NT2/D1 (cell line): ENCODE data around the gene CREG2.

ENCODE experiments used
- DNase-seq: peaks from one replicate; pipeline ENCODE4 v3.0.0-alpha.2; 2011; ENCODE audit warnings: low read depth, low spot score
- H3K27me3 ChIP-seq: 2 replicates; pipeline ENCODE4 v1.6.0; 2011; ENCODE audit warnings: mild to moderate bottlenecking; ENCODE audit not compliant: insufficient read length, insufficient read depth
- H3K36me3 ChIP-seq: 2 replicates; pipeline ENCODE4 v1.6.1; 2011; ENCODE audit warnings: mild to moderate bottlenecking, low read length, mixed read lengths; ENCODE audit not compliant: insufficient read depth, insufficient read length
- H3K4me1 ChIP-seq: 2 replicates; pipeline ENCODE4 v1.5.1; 2011; ENCODE audit not compliant: insufficient read depth, insufficient read length
- H3K4me3 ChIP-seq: 2 replicates; pipeline ENCODE4 v1.5.1; 2011; ENCODE audit warnings: low read depth; ENCODE audit not compliant: insufficient read length
- H3K9ac ChIP-seq: 2 replicates; pipeline ENCODE4 v1.6.0; 2011; ENCODE audit warnings: low read depth; ENCODE audit not compliant: insufficient read length
- H3K9me3 ChIP-seq: 2 replicates; pipeline ENCODE4 v1.5.1; 2011; ENCODE audit warnings: mild to moderate bottlenecking, low read length; ENCODE audit not compliant: insufficient read depth
- SUZ12 ChIP-seq: IDR thresholded peaks from 2 replicates; pipeline ENCODE4 v1.6.1; 2011; ENCODE audit not compliant: insufficient read length, insufficient read depth; ENCODE audit errors: extremely low read depth
- YY1 ChIP-seq: IDR thresholded peaks from 2 replicates; pipeline ENCODE4 v1.6.1; 2011; ENCODE audit not compliant: insufficient read length, insufficient read depth
- ZNF274 ChIP-seq: IDR thresholded peaks from 2 replicates; pipeline ENCODE4 v1.6.1; 2011; ENCODE audit warnings: mild to moderate bottlenecking, low read depth, low read length

The CREG2 gene

GRCh38 chr2:101418460-101419095, 31.3 kb upstream of the CREG2 start:
- H3K4me3 ChIP-seq: no peak overlapping the region
- TF ChIP-seq SUZ12 (no peak), ZNF274 (no peak), YY1 (no peak)
- H3K9ac ChIP-seq: no peak overlapping the region

DNA sequence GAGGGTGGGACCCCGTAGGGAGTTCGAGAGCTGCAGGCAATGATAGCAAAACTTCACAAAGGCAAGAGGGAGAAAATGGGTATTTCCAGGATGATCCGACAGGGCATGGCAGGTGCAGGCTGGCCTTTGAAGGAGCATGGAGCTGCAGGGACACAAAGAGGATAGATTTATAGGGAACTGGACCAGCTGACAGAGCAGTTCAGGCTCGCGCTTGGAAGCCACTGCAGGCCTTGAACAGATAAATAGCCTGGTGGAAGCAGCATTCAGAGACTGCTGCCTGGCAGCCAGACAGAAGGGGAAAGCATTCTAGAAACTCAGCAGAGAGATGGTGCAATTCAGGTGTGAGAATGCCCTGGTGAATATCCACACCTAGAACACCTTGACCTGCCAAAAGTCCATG, 29.3 kb upstream of the CREG2 start:
- Histone ChIP-seq H3K9ac (no peak overlapping the region), H3K9me3 (no peaks in the 10 kb centered on the region), H3K4me3 (no peak overlapping the region), H3K4me1 (no peaks in the 10 kb centered on the region), H3K27me3 (no peaks in the 10 kb centered on the region), H3K36me3 (no peaks in the 10 kb centered on the region)
- DNase-seq: no peak
- TF ChIP-seq ZNF274: no peak
- no peak for TF ChIP-seq YY1
- TF ChIP-seq SUZ12: no peak

More at GRCh38 chr2:101418460-101419095, 31.3 kb upstream of the CREG2 start:
- Histone ChIP-seq H3K27me3 (no peaks in the 10 kb centered on the region), H3K9me3 (peaks cover 3% of the 10 kb centered on the region; the same call in 1 of the 2 replicates), H3K4me1 (no peaks in the 10 kb centered on the region), H3K36me3 (no peaks in the 10 kb centered on the region)
- DNase-seq: no peak

DNA sequence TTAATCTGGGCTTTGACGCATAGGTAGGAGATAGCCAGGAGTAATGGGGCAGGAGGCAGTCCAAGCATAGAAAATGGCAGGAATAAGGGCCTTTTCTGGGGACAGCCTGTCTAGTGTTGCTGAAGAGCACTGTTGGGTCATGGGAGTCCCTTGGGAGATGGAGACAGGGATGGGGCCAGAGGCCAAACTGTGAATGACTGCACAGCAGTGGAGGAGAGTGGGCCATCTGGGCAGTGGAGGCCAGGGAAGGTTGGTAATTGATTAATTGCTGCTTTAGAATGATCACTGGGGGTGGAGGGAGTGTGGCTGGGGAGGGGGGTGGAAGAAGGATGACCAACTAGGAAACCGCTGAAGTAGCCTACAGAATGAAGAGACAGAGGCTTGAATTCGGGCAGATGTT, 28.6 kb upstream of the CREG2 start:
- Histone ChIP-seq H3K27me3 (no peaks in the 10 kb centered on the region), H3K4me1 (no peaks in the 10 kb centered on the region), H3K4me3 (no peak overlapping the region), H3K9me3 (no peaks in the 10 kb centered on the region), H3K9ac (no peak overlapping the region), H3K36me3 (no peaks in the 10 kb centered on the region)
- DNase-seq: no peak
- no peak for TF ChIP-seq ZNF274
- no peak for TF ChIP-seq SUZ12
- TF ChIP-seq YY1: no peak

DNA sequence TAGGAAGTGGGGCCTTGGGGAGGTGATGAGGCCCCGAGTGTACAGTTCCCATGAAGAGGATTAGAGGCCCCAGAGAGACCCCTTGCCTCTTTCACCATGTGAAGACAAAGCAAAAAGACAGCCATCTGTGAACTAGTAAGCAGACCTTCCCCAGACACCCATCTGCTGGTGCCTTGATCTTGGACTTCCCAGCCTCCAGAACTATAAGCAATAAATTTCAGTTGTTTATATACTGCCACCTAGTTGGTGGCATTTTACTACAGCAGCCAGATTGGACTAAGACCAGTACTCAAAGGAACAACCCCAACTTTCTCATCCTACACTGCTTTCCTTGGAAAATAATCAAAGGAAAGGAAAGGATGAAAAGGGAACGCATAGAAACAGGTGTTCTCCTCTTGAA, 27.9 kb upstream of the CREG2 start:
- Histone ChIP-seq H3K36me3 (no peaks in the 10 kb centered on the region), H3K27me3 (no peaks in the 10 kb centered on the region), H3K4me3 (no peak overlapping the region), H3K9me3 (no peaks in the 10 kb centered on the region), H3K4me1 (peaks cover 1% of the 10 kb centered on the region), H3K9ac (no peak overlapping the region)
- TF ChIP-seq YY1 (no peak), SUZ12 (no peak), ZNF274 (no peak)
- DNase-seq: no peak

GRCh38 chr2:101412092-101412694, 24.9 kb upstream of the CREG2 start:
- H3K9ac ChIP-seq: no peak overlapping the region
- H3K4me1 ChIP-seq: peaks cover 5% of the 10 kb centered on the region
- no peaks in the 10 kb centered on the region for H3K36me3 ChIP-seq
- TF ChIP-seq YY1: no peak
- no peak for TF ChIP-seq SUZ12
- no peak for TF ChIP-seq ZNF274
- no peaks in the 10 kb centered on the region for H3K27me3 ChIP-seq
- no peaks in the 10 kb centered on the region for H3K9me3 ChIP-seq
- DNase-seq: no peak
- H3K4me3 ChIP-seq: no peak overlapping the region

DNA sequence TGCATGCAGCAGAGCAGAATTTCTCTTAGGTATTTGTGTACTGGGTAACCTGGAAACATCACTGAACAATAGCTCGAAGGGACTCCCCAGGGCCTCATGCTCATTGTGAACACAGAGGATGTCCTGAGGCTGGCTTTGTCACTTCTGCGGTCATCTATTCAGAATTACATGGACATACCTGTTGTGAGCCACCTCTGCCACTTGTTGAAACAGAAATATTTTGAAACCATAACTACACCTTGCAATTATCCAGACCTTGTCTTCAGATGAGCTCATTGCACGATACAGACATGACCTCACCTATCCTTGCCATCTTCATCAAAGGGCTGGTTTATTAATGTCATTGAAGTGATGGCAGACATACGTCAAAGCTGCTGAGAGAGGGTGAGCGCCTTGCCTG, 23.4 kb upstream of the CREG2 start:
- Histone ChIP-seq H3K27me3 (no peaks in the 10 kb centered on the region), H3K36me3 (no peaks in the 10 kb centered on the region), H3K9me3 (no peaks in the 10 kb centered on the region), H3K4me3 (no peak overlapping the region), H3K4me1 (peaks cover 5% of the 10 kb centered on the region), H3K9ac (no peak overlapping the region)
- no peak for DNase-seq
- TF ChIP-seq YY1 (no peak), ZNF274 (no peak), SUZ12 (no peak)

- Histone ChIP-seq H3K36me3 (no peaks in the 10 kb centered on the region), H3K4me1 (peaks cover 5% of the 10 kb centered on the region), H3K4me3 (no peak overlapping the region), H3K27me3 (no peaks in the 10 kb centered on the region), H3K9me3 (no peaks in the 10 kb centered on the region), H3K9ac (no peak overlapping the region)
- TF ChIP-seq YY1 (no peak), ZNF274 (no peak), SUZ12 (no peak)
- DNase-seq: no peak
These were observed 22.8 kb upstream of the CREG2 start for GRCh38 chr2:101410114-101410513.
